HepG2 (cell line): ENCODE data around the gene SAE1. TPM values are rescaled to one million over a fixed set of nuclear protein-coding genes. Genes with fewer than 3 reads are reported as not detected.

Source experiments
- ATAC-seq: fragments of 200-7000 bp; cut with Tn5 transposase; 3 replicates; pipeline ENCODE4 v1.9.1; 2020; ENCODE audit warnings: mild to moderate bottlenecking, moderate library complexity
- BruUV-seq: library from RNA; stranded (reverse); fragments of 400-500 nt; replicated peaks from 2 replicates; lab custom pipeline; 2021; lab: Mats Ljungman, UMichigan
- CTCF ChIA-PET: fragments of 300-600 bp; formaldehyde crosslinking; extraction: SDS; loops from one replicate; lab custom pipeline; 2021; ENCODE audit warnings: low total read pairs, inconsistent platforms, low intra/inter-chr PET ratio; lab: Yijun Ruan, JAX
- POLR2A ChIA-PET: fragments of 350-600 bp; sonication (Branson Sonifier 250); formaldehyde crosslinking; loops from one replicate; lab custom pipeline; 2020; ENCODE audit warnings: antibody characterized with exemption, inconsistent platforms; lab: Yijun Ruan, JAX
- DNase-seq: peaks from one replicate; pipeline ENCODE4 v3.0.0-alpha.2; 2015; ENCODE audit warnings: low spot score
- FAIRE-seq: peaks from 3 replicates; lab custom pipeline; 2011; peaks lifted over from hg19 to GRCh38; lab: Jason Lieb, UNC
- H2AFZ ChIP-seq: one replicate; pipeline ENCODE4 v1.6.1; 2011; ENCODE audit warnings: low read length, inconsistent platforms
- H3K27ac ChIP-seq: fragments of 300-600 bp; 3 replicates; pipeline ENCODE4 v1.8.0; 2011; ENCODE audit warnings: mixed run types, mild to moderate bottlenecking, mixed read lengths, low read length, inconsistent platforms; ENCODE audit not compliant: insufficient read depth; ENCODE audit errors: extremely low read length
- H3K27me3 ChIP-seq, 2 experiments: fragments of 200-600 bp in 1 of 2; 2 replicates in 1 of 2; 3 replicates in 1 of 2; pipeline versions ENCODE4 v1.6.0 to v1.8.0; 2011; ENCODE audit warnings: low read length in 2 of 2, mild to moderate bottlenecking in 2 of 2, moderate library complexity in 2 of 2, inconsistent platforms in 1 of 2; ENCODE audit not compliant: insufficient read depth in 2 of 2, control insufficient read depth in 1 of 2
- H3K36me3 ChIP-seq, 2 experiments: fragments of 200-600 bp in 1 of 2; replicated peaks in 1 of 2; 2 replicates in 1 of 2; 3 replicates in 1 of 2; pipeline versions ENCODE4 v1.5.1 to v1.8.0; 2011; ENCODE audit warnings: low read length in 2 of 2, inconsistent platforms in 1 of 2; ENCODE audit not compliant: insufficient read depth in 2 of 2, control insufficient read depth in 1 of 2
- H3K4me1 ChIP-seq: 2 replicates; pipeline ENCODE4 v1.5.1; 2012; ENCODE audit warnings: low read length, inconsistent platforms; ENCODE audit not compliant: insufficient read depth
- H3K4me2 ChIP-seq: 2 replicates; pipeline ENCODE4 v1.6.0; 2011; ENCODE audit warnings: low read depth, low read length, inconsistent platforms
- H3K4me3 ChIP-seq, 3 experiments: fragments of 200-600 bp in 1 of 3; sonication (generic), shearing (Covaris generic) in 1 of 3; replicated peaks in 1 of 3; 2 replicates each; pipeline ENCODE4 v1.5.1; 2011 to 2016; ENCODE audit warnings: low read length in 3 of 3, inconsistent platforms in 2 of 3, low read depth in 2 of 3, mild to moderate bottlenecking in 2 of 3, control low read depth in 1 of 3, mixed read lengths in 1 of 3; ENCODE audit not compliant: insufficient read depth in 1 of 3
- H3K79me2 ChIP-seq: one replicate; pipeline ENCODE4 v1.6.1; 2011; ENCODE audit warnings: low read length, inconsistent platforms; ENCODE audit not compliant: insufficient read depth
- H3K9ac ChIP-seq: 2 replicates; pipeline ENCODE4 v1.6.0; 2011; ENCODE audit warnings: mild to moderate bottlenecking, low read depth, low read length, inconsistent platforms; ENCODE audit not compliant: insufficient read depth
- H3K9me3 ChIP-seq: 2 replicates; pipeline ENCODE4 v1.5.1; 2012; ENCODE audit warnings: mild to moderate bottlenecking, low read length
- H4K20me1 ChIP-seq: 2 replicates; pipeline ENCODE4 v1.6.0; 2011; ENCODE audit warnings: inconsistent platforms, mild to moderate bottlenecking, low read length, moderate library complexity; ENCODE audit not compliant: insufficient read depth
- ELF3 ChIP-seq: IDR thresholded peaks from 2 replicates; pipeline ENCODE4 v1.6.1; 2016; ENCODE audit warnings: missing genetic modification reagents, missing compliant biosample characterization
- HNF4A ChIP-seq: sonication (generic); formaldehyde crosslinking; IDR thresholded peaks from 2 replicates; pipeline ENCODE4 v1.4.0; 2020; ENCODE audit warnings: missing genetic modification reagents
- NFE2L2 ChIP-seq: fragments of 150-350 bp; IDR thresholded peaks from 2 replicates; pipeline ENCODE4 v1.6.1; 2014; ENCODE audit warnings: low read length
- NR2F6 ChIP-seq, 2 experiments: IDR thresholded peaks; 2 replicates each; pipeline ENCODE4 v1.6.1; 2016; ENCODE audit warnings: antibody characterized with exemption in 1 of 2, mild to moderate bottlenecking in 1 of 2
- TERF1 ChIP-seq: sonication (generic); formaldehyde crosslinking; IDR thresholded peaks from 2 replicates; pipeline ENCODE4 v1.8.0; 2022; ENCODE audit warnings: mild to moderate bottlenecking, missing genetic modification reagents, moderate library complexity
- ZC3H4 ChIP-seq: sonication (generic); formaldehyde crosslinking; IDR thresholded peaks from 2 replicates; pipeline ENCODE4 v1.4.0; 2020; ENCODE audit warnings: missing genetic modification reagents, borderline replicate concordance
- ZMYM3 ChIP-seq: sonication (generic); formaldehyde crosslinking; IDR thresholded peaks from 2 replicates; pipeline ENCODE4 v1.5.1; 2020; ENCODE audit warnings: mild to moderate bottlenecking, missing genetic modification reagents
- ZNF501 ChIP-seq: sonication (generic); formaldehyde crosslinking; IDR thresholded peaks from 2 replicates; pipeline ENCODE4 v1.5.1; 2020; ENCODE audit warnings: mild to moderate bottlenecking, moderate library complexity, missing genetic modification reagents
- ZNF616 ChIP-seq: sonication (generic); formaldehyde crosslinking; IDR thresholded peaks from 2 replicates; pipeline ENCODE4 v1.5.0; 2020; ENCODE audit warnings: low read depth, mild to moderate bottlenecking, missing genetic modification reagents
- ZNF747 ChIP-seq: sonication (generic); formaldehyde crosslinking; IDR thresholded peaks from 2 replicates; pipeline ENCODE4 v1.8.1; 2023; ENCODE audit warnings: missing genetic modification reagents, mild to moderate bottlenecking, borderline replicate concordance
- ZNF768 ChIP-seq: sonication (generic); formaldehyde crosslinking; IDR thresholded peaks from 2 replicates; pipeline ENCODE4 v1.4.0; 2020; ENCODE audit warnings: missing genetic modification reagents
- WGBS: methylation state at CpG from one replicate; pipeline ENCODE4 v1.1.6; 2017; ENCODE audit warnings: low lambda C conversion rate; 5-methylcytosine and 5-hydroxymethylcytosine counted together
- in situ Hi-C: cut with HindIII; loops from 2 replicates; pipeline ENCODE4 v1.10.0; 2017; ENCODE audit warnings: low pct_unique_long_range_greater_than_20kb; ENCODE audit not compliant: extremely low pct_ligation_motif_present
- intact Hi-C: fragments of 100-400 bp; cut with micrococcal nuclease; formaldehyde crosslinking; loops from one replicate; pipeline ENCODE4 v1.10.0; 2022; ENCODE audit not compliant: unreplicated experiment
- polyA plus RNA-seq, 8 experiments: library from polyadenylated mRNA; depleted of rRNA in 3 of 8; stranded (reverse) in 7 of 8; unstranded in 1 of 8; fragments of >200 nt; fragmentation: Illumina TruSeq in 4 of 8; extraction: Trizol in 4 of 8; gene quantifications; 2 replicates each; pipeline versions ENCODE4 v1.2.1 to v1.2.3, GENCODE V29; 2011 to 2016; ENCODE audit warnings: low read depth in 4 of 8, missing spikeins in 1 of 8, mixed read lengths in 1 of 8; ENCODE audit not compliant: insufficient read depth in 1 of 8
- total RNA-seq, 5 experiments: library from RNA; depleted of rRNA; stranded (reverse); fragments of >200 nt; fragmentation: Illumina TruSeq; extraction: Trizol; gene quantifications; 2 replicates each; pipeline ENCODE4 v1.2.3, GENCODE V29; 2016; ENCODE audit warnings: low read depth in 1 of 5
- TF ChIP-seq, protein P1 (sequence below): sonication (generic); formaldehyde crosslinking; IDR thresholded peaks from 2 replicates; pipeline ENCODE4 v1.4.0; 2020; ENCODE audit warnings: missing genetic modification reagents

Gene SAE1
- total and polyA plus RNA-seq, 2 of the 13 experiments (the other 11 are each of a cell fraction or from before 2014, with no cell fraction given), result 87.6 to 197 TPM

DNA sequence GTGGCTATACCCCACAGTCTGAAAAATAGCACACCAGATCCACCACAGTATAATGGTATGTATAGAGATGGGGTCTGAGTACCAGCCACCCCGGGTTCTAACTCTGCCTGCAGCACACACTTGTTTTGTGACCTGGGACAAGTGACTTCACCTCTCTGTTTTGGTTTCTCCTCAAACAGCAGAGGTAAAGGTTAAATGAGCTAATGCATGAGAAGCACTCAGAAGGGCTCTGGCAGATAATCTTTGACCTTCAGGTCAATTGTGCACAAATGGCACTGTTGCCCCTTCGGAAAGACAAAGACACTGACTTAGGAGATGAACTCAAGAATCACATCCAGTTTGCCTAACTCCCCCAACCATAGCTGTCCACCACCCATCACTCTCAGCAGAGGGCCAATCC is 24.8 kb upstream of the SAE1 start:
- Histone ChIP-seq H4K20me1 (no peaks in the 10 kb centered on the region; the same call in 1 of the 2 replicates), H3K4me2 (no peak overlapping the region; the same call in 1 of the 2 replicates), H2AFZ (no peak overlapping the region), H3K4me1 (peaks cover 84% of the 10 kb centered on the region), H3K27ac (peak overlapping the region; percentile 100), H3K27me3 (no peaks in the 10 kb centered on the region; a peak in 1 of 5 replicates), H3K9ac (no peak overlapping the region), H3K79me2 (peaks cover 78% of the 10 kb centered on the region), H3K9me3 (no peaks in the 10 kb centered on the region), H3K4me3 (no peak overlapping the region), H3K36me3 (peaks cover 1 to 9% of the 10 kb centered on the region in 2 experiments; a peak in 4 of 5 replicates)
- DNase-seq (no peak), FAIRE-seq (peak; percentile 53), ATAC-seq (no peak)
- intact Hi-C loops, result no loop called here
- ChIA-PET CTCF (no interaction called here), POLR2A (interaction anchor here (0.7 to 11.5 kb wide), 8 partner anchors 9 to 120 kb away, joined by 3 to 456 read pairs (median 4); partner anchors contain the start of gene SAE1)
- no TSS peak for BruUV-seq
- TF ChIP-seq ZNF768 (CRISPR knock-in tag) (peak; percentile 35; the same call in 1 of the 2 replicates), ZMYM3 (0 out of 2 replicates have a peak, but pooled peaks have one; percentile 16), ELF3 (CRISPR knock-in tag) (no peak), ZNF501 (CRISPR knock-in tag) (0 out of 2 replicates have a peak, but pooled peaks have one; percentile 10), ZNF747 (CRISPR knock-in tag) (no peak), HNF4A (CRISPR knock-in tag) (peak; percentile 41; the same call in 1 of the 2 replicates), NR2F6 (IDR thresholded peaks at IDR 0.05) (0 out of 2 replicates have a peak, but pooled peaks have one; percentile 29), NR2F6 (CRISPR knock-in tag; IDR thresholded peaks at IDR 0.05) (no peak)
- 42% methylated on average over 2 of the region's 2 CpGs for WGBS
- in situ Hi-C loops, result no loop called here

DNA sequence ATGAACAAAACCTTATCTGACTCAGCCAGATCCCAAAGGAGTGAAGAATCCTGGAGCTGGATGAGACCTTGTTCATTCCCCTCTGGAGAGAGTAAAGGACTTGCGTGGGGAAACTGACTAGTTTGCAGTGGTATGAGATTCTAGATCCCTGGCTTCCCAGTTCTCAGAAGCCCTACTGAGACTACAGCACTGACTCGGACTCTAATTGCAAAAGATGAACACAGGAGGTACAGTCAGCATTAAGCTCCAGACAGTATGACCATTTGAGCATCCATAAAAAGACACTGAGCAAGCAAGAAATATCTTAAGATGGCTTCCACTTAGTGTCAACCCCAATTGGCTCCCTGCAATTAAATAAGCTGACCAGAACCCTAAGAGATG is 23.8 kb upstream of the SAE1 start:
- Histone ChIP-seq H3K79me2 (peaks cover 82% of the 10 kb centered on the region), H3K9me3 (no peaks in the 10 kb centered on the region), H2AFZ (no peak overlapping the region), H3K27ac (peak overlapping the region; percentile 100), H4K20me1 (no peaks in the 10 kb centered on the region; the same call in 1 of the 2 replicates), H3K9ac (peak overlapping the region; percentile 100), H3K36me3 (peaks cover 1 to 9% of the 10 kb centered on the region in 2 experiments; a peak in 4 of 5 replicates), H3K4me2 (peak overlapping the region; percentile 97), H3K4me1 (peaks cover 83% of the 10 kb centered on the region), H3K27me3 (no peaks in the 10 kb centered on the region; a peak in 1 of 5 replicates), H3K4me3 (peak overlapping the region in 1 of 3 experiments; percentile 18; a peak in 1 of 6 replicates)
- no peak for FAIRE-seq
- ChIA-PET CTCF (no interaction called here), POLR2A (interaction anchor here (0.9 to 11.5 kb wide), 6 partner anchors 8 to 119 kb away, joined by 3 to 456 read pairs (median 4); partner anchors contain the start of gene SAE1)
- intact Hi-C loops, result loop anchor here (1.0 kb wide), 2 partner anchors 11 to 25 kb away; no protein-coding TSS in a partner anchor
- in situ Hi-C loops, result no loop called here
- BruUV-seq, result no TSS peak
- no peak for DNase-seq
- peak; percentile 35 for ATAC-seq
- 58% methylated on average over 2 of the region's 2 CpGs for WGBS
- TF ChIP-seq NFE2L2 (no peak), ZC3H4 (CRISPR knock-in tag) (peak; percentile 35; the same call in 1 of the 2 replicates), TERF1 (CRISPR knock-in tag) (no peak), ZNF616 (CRISPR knock-in tag) (no peak)
- TF ChIP-seq, protein P1, sequence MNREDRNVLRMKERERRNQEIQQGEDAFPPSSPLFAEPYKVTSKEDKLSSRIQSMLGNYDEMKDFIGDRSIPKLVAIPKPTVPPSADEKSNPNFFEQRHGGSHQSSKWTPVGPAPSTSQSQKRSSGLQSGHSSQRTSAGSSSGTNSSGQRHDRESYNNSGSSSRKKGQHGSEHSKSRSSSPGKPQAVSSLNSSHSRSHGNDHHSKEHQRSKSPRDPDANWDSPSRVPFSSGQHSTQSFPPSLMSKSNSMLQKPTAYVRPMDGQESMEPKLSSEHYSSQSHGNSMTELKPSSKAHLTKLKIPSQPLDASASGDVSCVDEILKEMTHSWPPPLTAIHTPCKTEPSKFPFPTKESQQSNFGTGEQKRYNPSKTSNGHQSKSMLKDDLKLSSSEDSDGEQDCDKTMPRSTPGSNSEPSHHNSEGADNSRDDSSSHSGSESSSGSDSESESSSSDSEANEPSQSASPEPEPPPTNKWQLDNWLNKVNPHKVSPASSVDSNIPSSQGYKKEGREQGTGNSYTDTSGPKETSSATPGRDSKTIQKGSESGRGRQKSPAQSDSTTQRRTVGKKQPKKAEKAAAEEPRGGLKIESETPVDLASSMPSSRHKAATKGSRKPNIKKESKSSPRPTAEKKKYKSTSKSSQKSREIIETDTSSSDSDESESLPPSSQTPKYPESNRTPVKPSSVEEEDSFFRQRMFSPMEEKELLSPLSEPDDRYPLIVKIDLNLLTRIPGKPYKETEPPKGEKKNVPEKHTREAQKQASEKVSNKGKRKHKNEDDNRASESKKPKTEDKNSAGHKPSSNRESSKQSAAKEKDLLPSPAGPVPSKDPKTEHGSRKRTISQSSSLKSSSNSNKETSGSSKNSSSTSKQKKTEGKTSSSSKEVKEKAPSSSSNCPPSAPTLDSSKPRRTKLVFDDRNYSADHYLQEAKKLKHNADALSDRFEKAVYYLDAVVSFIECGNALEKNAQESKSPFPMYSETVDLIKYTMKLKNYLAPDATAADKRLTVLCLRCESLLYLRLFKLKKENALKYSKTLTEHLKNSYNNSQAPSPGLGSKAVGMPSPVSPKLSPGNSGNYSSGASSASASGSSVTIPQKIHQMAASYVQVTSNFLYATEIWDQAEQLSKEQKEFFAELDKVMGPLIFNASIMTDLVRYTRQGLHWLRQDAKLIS (CRISPR knock-in tag), result 0 out of 2 replicates have a peak, but pooled peaks have one; percentile 72
